Right lobe of liver (tissue), 6 donors: Measurements from ENCODE around the gene TMEM11. TPM values are rescaled to one million over a fixed set of nuclear protein-coding genes. Genes with fewer than 3 reads are reported as not detected.

Experiments
- ATAC-seq, 4 donors: fragments of 200-7000 bp; cut with Tn5 transposase; one replicate each; pipeline ENCODE4 v1.9.1; 2020; ENCODE audit warnings: mild to moderate bottlenecking in 4 of 4, moderate library complexity in 4 of 4
- DNase-seq, 3 donors: peaks; one replicate each; pipeline ENCODE4 v3.0.0-alpha.2; 2020
- H3K27ac ChIP-seq, 3 donors: fragments of 200-600 bp; one replicate each; pipeline ENCODE4 v1.8.0; 2022
- H3K27me3 ChIP-seq, 2 donors: fragments of 200-600 bp; one replicate each; pipeline ENCODE4 v1.8.0; 2022
- H3K36me3 ChIP-seq, 4 donors: fragments of 200-600 bp; sonication (generic) in 1 of 4; one replicate each; pipeline versions ENCODE4 v1.5.1 to v1.8.0; 2017 to 2022; ENCODE audit warnings: control low read depth in 1 of 4
- H3K4me1 ChIP-seq, 4 donors: fragments of 200-600 bp; sonication (generic) in 1 of 4; one replicate each; pipeline versions ENCODE4 v1.5.1 to v1.8.0; 2017 to 2022; ENCODE audit warnings: control low read depth in 1 of 4
- H3K4me3 ChIP-seq, 3 donors: fragments of 200-600 bp; one replicate each; pipeline ENCODE4 v1.8.0; 2022
- H3K9me3 ChIP-seq, 4 donors: fragments of 200-600 bp; sonication (generic) in 1 of 4; one replicate each; pipeline versions ENCODE4 v1.5.1 to v1.8.0; 2017 to 2022; ENCODE audit warnings: control low read depth in 1 of 4
- CTCF ChIP-seq, 4 donors: fragments of 200-600 bp in 3 of 4; fragments of 450-650 bp in 1 of 4; IDR thresholded peaks; one replicate each; pipeline versions ENCODE4 v1.5.1 to v1.8.0; 2016 to 2022; ENCODE audit warnings: antibody characterized with exemption in 4 of 4, mild to moderate bottlenecking in 2 of 4
- POLR2A ChIP-seq: fragments of 450-650 bp; IDR thresholded peaks from one replicate; pipeline ENCODE4 v1.6.1; 2017; ENCODE audit warnings: antibody characterized with exemption, mild to moderate bottlenecking
- WGBS: methylation state at CpG from one replicate; pipeline ENCODE4 v1.1.6; 2018; ENCODE audit warnings: low coverage, low lambda C conversion rate; ENCODE audit not compliant: insufficient coverage; ENCODE audit errors: missing lambda C conversion rate; 5-methylcytosine and 5-hydroxymethylcytosine counted together
- intact Hi-C, 2 donors: fragments of 100-400 bp; cut with DNase I; formaldehyde crosslinking; loops; one replicate each; pipeline versions ENCODE4 v1.11.2 to v1.14.1; 2022
- long read RNA-seq: library from polyadenylated mRNA; unstranded; transcript quantifications from one replicate; pipeline ENCODE4 v2.0.0, GENCODE V29; 2019
- total RNA-seq, 6 experiments: library from RNA; depleted of rRNA in 2 of 6; stranded (reverse); fragments of >200 nt in 2 of 6; fragmentation: NEBNext Ultra II Directional in 3 of 6; extraction: Animal tissue kit (Norgen Biotek cat#: 25700) in 3 of 6; gene quantifications; one replicate each; pipeline versions ENCODE4 v1.1.0 to v1.2.4, GENCODE V29; 2016 to 2023
- donor health status: DM: no; HTN: yes; CAD: no.
- donor health status: DM: no; HTN: no; CAD: no.
- donor health status: DM: no; HTN: no; CAD: no.
- donor health status: DM: no; HTN: yes; CAD: no.
- donor health status: DM: no; HTN: yes; CAD: no.

TMEM11 gene
- 10 to 100 TPM; 10.8 to 20.6 (median 11.7) TPM for total RNA-seq
- long read RNA-seq, transcript TMEM11-201 (2 exons, 2,095 nt): major isoform, 6 of 9 reads
- long read RNA-seq, partial matches to known transcripts: 2 of 9 reads
- long read RNA-seq, other reads (novel, unspliced or antisense): 0 of 9 reads

GRCh38 chr17:21214015-21214776 lies at the start of gene TMEM11:
Gene TMEM11, minus strand, starts transcription at chr17:21214161. Its CDS starts 9 bp downstream, at chr17:21214152.
- Histone ChIP-seq H3K4me3 (peak within 1 kb of the TSS; percentile 80 to 100 (median 90)), H3K27me3 (no peaks in the 10 kb centered on the region), H3K27ac (peak within 1 kb of the TSS; percentile 85 to 90 (median 86)), H3K36me3 (peaks cover 0 to 14% (median 0%) of the 10 kb centered on the region in 4 donors), H3K4me1 (peaks cover 0 to 27% (median 3%) of the 10 kb centered on the region in 4 donors), H3K9me3 (no peaks in the 10 kb centered on the region)
- ATAC-seq (peak; percentile 95 to 97 (median 96)), DNase-seq (peak; percentile 96 to 98 (median 97))
- 0% methylated on average over 6 of the region's 76 CpGs for WGBS
- TF ChIP-seq CTCF (IDR thresholded peaks at IDR 0.05): peak in 2 of 4 donors; percentile 13 to 20
- peak; percentile 58 for TF ChIP-seq POLR2A
- intact Hi-C loops: no loop called here

GRCh38 chr17:21263376-21263775 lies 49.4 kb upstream of the TMEM11 start:
- H3K4me1 ChIP-seq: no peaks in the 10 kb centered on the region
- ATAC-seq: no peak
- H3K36me3 ChIP-seq: no peaks in the 10 kb centered on the region
- WGBS: 62% methylated on average over 6 of the region's 6 CpGs
- no peaks in the 10 kb centered on the region for H3K27me3 ChIP-seq
- intact Hi-C loops: no loop called here
- no peak overlapping the region for H3K27ac ChIP-seq
- no peaks in the 10 kb centered on the region for H3K9me3 ChIP-seq
- no peak for DNase-seq
- TF ChIP-seq POLR2A: no peak
- TF ChIP-seq CTCF (IDR thresholded peaks at IDR 0.05): no peak
- H3K4me3 ChIP-seq: no peak overlapping the region

DNA sequence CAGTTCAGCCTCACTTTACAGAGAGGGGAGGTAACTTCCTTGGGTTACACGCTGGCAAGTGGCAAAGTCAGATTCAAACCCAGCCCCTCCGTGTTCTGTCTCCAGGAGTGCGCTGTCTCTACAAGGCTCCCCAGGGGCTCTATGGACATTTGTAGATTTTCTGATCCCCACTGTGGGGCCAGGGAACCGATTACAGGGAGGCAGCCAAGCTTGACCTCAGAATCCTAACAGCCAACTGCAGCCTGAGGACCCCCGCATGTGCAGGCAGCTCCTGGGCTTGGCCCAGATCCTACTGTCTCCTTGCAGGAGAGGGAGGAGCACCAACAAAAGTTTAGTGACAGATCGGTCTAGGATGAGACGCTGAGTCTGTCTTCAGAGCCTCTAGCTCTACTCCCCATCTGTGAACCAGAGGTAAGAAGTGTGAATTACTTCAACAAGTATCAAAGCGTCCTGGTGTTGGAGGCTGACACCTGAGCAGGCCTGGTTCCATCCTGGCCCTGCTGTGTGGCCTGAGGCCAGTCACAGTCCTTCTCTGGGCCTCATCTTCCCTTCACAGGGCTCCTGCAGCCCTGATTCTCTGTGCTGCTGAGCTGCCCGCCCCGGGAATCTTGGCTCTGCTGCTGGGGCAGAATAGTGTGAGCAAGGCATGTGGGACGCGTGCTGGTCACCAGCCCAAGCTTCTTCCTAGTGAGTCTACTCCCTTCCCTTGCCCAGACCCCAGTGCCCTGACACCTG lies 48.5 kb upstream of the TMEM11 start:
- DNase-seq: no peak

DNA sequence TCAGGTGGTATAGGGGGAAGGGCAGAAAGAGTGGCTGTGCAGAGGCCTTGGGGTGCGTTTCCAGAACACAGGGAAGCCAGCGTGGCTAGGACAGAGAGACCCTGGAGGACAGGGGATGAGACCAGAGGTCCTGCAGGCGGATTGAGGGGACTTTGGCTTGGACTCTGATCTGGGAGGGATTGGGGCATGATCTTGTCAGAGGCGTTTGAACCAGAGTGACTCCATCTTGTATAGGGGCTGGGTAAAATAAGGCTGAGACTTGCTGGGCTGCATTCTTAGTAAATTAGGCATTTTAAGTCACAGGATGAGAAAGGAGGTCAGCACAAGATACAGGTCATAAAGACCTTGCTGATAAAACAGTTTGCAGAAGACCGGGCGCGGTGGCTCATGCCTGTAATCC lies 44.6 kb upstream of the TMEM11 start:
- 86% methylated on average over 7 of the region's 7 CpGs for WGBS
- no peak for TF ChIP-seq POLR2A
- no peak for TF ChIP-seq CTCF (IDR thresholded peaks at IDR 0.05)
- Histone ChIP-seq H3K9me3 (no peaks in the 10 kb centered on the region), H3K27ac (no peak overlapping the region), H3K27me3 (no peaks in the 10 kb centered on the region), H3K4me3 (no peak overlapping the region), H3K4me1 (no peaks in the 10 kb centered on the region), H3K36me3 (no peaks in the 10 kb centered on the region)
- ATAC-seq (no peak), DNase-seq (no peak)
- intact Hi-C loops: loop anchor here in 1 of 2 donors (10.0 kb wide), 1 partner anchor 134 kb away; the partner anchor contains the start of gene DHRS7B

More for the DNA sequence above, 48.5 kb upstream of the TMEM11 start:
- Histone ChIP-seq H3K9me3 (no peaks in the 10 kb centered on the region), H3K4me3 (no peak overlapping the region), H3K4me1 (no peaks in the 10 kb centered on the region), H3K36me3 (no peaks in the 10 kb centered on the region), H3K27ac (no peak overlapping the region), H3K27me3 (no peaks in the 10 kb centered on the region)
- ATAC-seq: no peak
- no peak for TF ChIP-seq CTCF (IDR thresholded peaks at IDR 0.05)
- no peak for TF ChIP-seq POLR2A
- WGBS: 56% methylated on average over 3 of the region's 12 CpGs
- intact Hi-C loops: no loop called here
